RWPE2 (cell line): ENCODE data around the gene SYP.

ENCODE experiments used
- ATAC-seq: fragments of 200-7000 bp; cut with Tn5 transposase; 3 replicates; pipeline ENCODE4 v1.9.1; 2021; ENCODE audit warnings: low read depth
- DNase-seq: peaks from one replicate; pipeline ENCODE4 v3.0.0-alpha.2; 2020; ENCODE audit warnings: low spot score
- H3K27ac ChIP-seq: fragments of 450-650 bp; 2 replicates; pipeline ENCODE4 v1.5.1; 2017; ENCODE audit warnings: mild to moderate bottlenecking; ENCODE audit not compliant: poor library complexity, severe bottlenecking
- H3K27me3 ChIP-seq: fragments of 250-450 bp; sonication (Bioruptor Pico); 2 replicates; pipeline ENCODE4 v1.5.1; 2021; ENCODE audit warnings: mild to moderate bottlenecking, moderate library complexity; ENCODE audit not compliant: insufficient read depth, poor library complexity, severe bottlenecking
- H3K36me3 ChIP-seq: fragments of 250-450 bp; sonication (Bioruptor Pico); 2 replicates; pipeline ENCODE4 v1.5.1; 2020; ENCODE audit warnings: low read depth, mild to moderate bottlenecking, moderate library complexity
- H3K4me1 ChIP-seq: fragments of 250-450 bp; sonication (Bioruptor Pico); 2 replicates; pipeline ENCODE4 v1.5.1; 2021; ENCODE audit warnings: mild to moderate bottlenecking, moderate library complexity; ENCODE audit not compliant: insufficient read depth, poor library complexity, severe bottlenecking
- H3K4me3 ChIP-seq: fragments of 250-450 bp; sonication (Bioruptor Pico); 2 replicates; pipeline ENCODE4 v1.5.1; 2021; ENCODE audit warnings: mild to moderate bottlenecking, moderate library complexity; ENCODE audit not compliant: severe bottlenecking
- H3K9me3 ChIP-seq: fragments of 250-450 bp; sonication (Bioruptor Pico); 2 replicates; pipeline ENCODE4 v1.5.1; 2021; ENCODE audit warnings: mild to moderate bottlenecking, moderate library complexity; ENCODE audit not compliant: severe bottlenecking
- CTCF ChIP-seq: fragments of 450-650 bp; IDR thresholded peaks from one replicate; pipeline ENCODE4 v1.5.1; 2017; ENCODE audit warnings: mild to moderate bottlenecking, moderate library complexity; ENCODE audit not compliant: poor library complexity, severe bottlenecking

Gene SYP

GRCh38 chrX:49139713-49140112, 60.3 kb downstream of the SYP start:
- no peak for ATAC-seq
- H3K9me3 ChIP-seq = no peaks in the 10 kb centered on the region
- no peaks in the 10 kb centered on the region for H3K27me3 ChIP-seq
- no peak for DNase-seq
- no peak for TF ChIP-seq CTCF
- H3K36me3 ChIP-seq = no peaks in the 10 kb centered on the region
- no peak overlapping the region for H3K27ac ChIP-seq
- H3K4me3 ChIP-seq = no peak overlapping the region
- no peaks in the 10 kb centered on the region for H3K4me1 ChIP-seq
